Measurements from ENCODE around the gene LEFTY2. TPM values are rescaled to one million over a fixed set of nuclear protein-coding genes. Genes with fewer than 3 reads are reported as not detected.

The LEFTY2 gene, protein sequence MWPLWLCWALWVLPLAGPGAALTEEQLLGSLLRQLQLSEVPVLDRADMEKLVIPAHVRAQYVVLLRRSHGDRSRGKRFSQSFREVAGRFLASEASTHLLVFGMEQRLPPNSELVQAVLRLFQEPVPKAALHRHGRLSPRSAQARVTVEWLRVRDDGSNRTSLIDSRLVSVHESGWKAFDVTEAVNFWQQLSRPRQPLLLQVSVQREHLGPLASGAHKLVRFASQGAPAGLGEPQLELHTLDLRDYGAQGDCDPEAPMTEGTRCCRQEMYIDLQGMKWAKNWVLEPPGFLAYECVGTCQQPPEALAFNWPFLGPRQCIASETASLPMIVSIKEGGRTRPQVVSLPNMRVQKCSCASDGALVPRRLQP
- total RNA-seq (2013; cell fraction: nucleolus; rRNA removed) = not detected in 2 replicates
- total RNA-seq (2014; rRNA removed) = not detected in 2 replicates
- total RNA-seq (2014; rRNA removed; fragmentation: Illumina TruSeq; extraction: Trizol) = not detected in 2 replicates
- total RNA-seq (2021) = not detected in 2 replicates
- not detected for polyA plus RNA-seq (2011; ENCODE audit: low read depth)
- not detected in 2 replicates for polyA plus RNA-seq (2011; rRNA removed)
- polyA plus RNA-seq (2011; cell fraction: cytosol; rRNA removed) = not detected in 2 replicates
- not detected in 2 replicates for polyA plus RNA-seq (2011; cell fraction: nucleus; rRNA removed)
- not detected in 2 replicates for polyA plus RNA-seq (2012)
- not detected in 2 replicates for polyA plus RNA-seq (2014; fragmentation: Illumina TruSeq; extraction: Trizol)
- not detected for polyA plus RNA-seq (2014; fragmentation: Nextera tagmentation; extraction: Ambion mirVana)
- polyA plus RNA-seq (2014; rRNA removed) = not detected in 2 replicates
- polyA plus RNA-seq (2016; fragmentation: Nextera tagmentation; extraction: Ambion mirVana) = not detected
- polyA minus RNA-seq (2011; rRNA and poly(A)+ RNA removed) = not detected in 2 replicates
- not detected in 2 replicates for polyA minus RNA-seq (2011; cell fraction: cytosol; rRNA and poly(A)+ RNA removed)
- not detected in 2 replicates for polyA minus RNA-seq (2011; cell fraction: nucleus; rRNA and poly(A)+ RNA removed)
- Bru-seq, nascent RNA = not detected
- percentile 13 among the genes with signal in this experiment for BruChase-seq, experiment 1, labeled RNA remaining after a 6-hour chase
- percentile 13 among the genes with signal in this experiment for BruChase-seq, experiment 2, labeled RNA remaining after a 2-hour chase
- long read RNA-seq, experiment 1 = 0 reads
- long read RNA-seq, experiment 2 = 0 reads

DNA sequence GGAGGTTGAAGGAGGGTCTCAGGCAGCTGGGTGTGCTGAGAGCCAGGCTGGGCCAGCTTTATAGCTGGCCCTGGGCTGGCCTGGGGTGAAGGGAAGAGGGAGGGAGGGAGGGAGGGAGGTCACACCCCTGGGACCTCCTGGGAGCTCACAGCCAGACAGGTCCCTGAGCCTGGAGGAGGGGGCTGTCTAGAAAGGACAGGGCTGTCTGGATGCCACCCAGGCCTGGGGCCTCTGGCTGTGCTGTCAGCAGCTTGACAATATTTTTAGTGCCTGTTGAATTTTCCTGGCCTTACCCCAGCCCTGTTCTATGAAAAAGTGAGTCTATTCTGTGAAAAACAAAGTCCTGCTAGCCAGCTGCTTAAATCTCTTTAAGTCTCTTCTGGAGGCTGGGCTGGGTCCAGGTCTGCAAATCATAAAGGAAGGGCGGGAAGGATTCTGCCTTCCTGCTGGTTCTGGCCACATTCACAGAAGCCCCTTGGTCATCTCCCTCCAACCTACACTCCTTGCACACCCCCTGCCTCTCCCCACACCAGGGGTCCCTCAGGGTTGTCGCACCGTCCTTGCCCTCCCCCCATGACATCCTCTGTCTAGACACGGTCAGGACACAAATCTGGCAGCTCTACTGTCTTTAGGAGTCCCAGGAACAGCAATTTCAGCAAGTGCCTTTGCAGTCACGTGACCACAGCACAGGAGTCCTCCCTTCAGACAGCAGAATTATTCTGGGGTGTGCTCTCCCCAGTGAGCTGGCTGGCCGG is at the start of gene LEFTY2:
Gene LEFTY2 (minus strand): TSS at position 34 of the 755 bp plus-strand sequence. CDS start 80 bp downstream, outside the sequence.
- in situ Hi-C loops (cut with MboI) (no loop called here), intact Hi-C loops (cut with micrococcal nuclease; ENCODE audit: unreplicated experiment) (no loop called here)
- Histone ChIP-seq H3K9me3 (replicated peaks; ENCODE audit: control insufficient read depth, insufficient read depth, low read length) (no peaks in the 10 kb centered on the region), H4K20me1 (ENCODE audit: control insufficient read depth, insufficient read depth) (no peaks in the 10 kb centered on the region), H3K36me3 (ENCODE audit: control insufficient read depth in 2 of 2, insufficient read depth in 2 of 2, low read length in 1 of 2) (no peaks in the 10 kb centered on the region), H3K79me2 (ENCODE audit: control insufficient read depth, insufficient read depth, low read length) (no peaks in the 10 kb centered on the region), H2AFZ (ENCODE audit: control insufficient read depth, low read depth, low read length) (no peak within 1 kb of the TSS), H3K4me1 (ENCODE audit: control insufficient read depth, insufficient read depth, low read length) (peaks cover 24% of the 10 kb centered on the region), H3K4me2 (ENCODE audit: control insufficient read depth, insufficient read depth) (no peak within 1 kb of the TSS), H3K27ac (ENCODE audit: control insufficient read depth, insufficient read depth) (no peak within 1 kb of the TSS), H3K4me3 (no peak within 1 kb of the TSS), H3K9ac (ENCODE audit: control insufficient read depth, insufficient read depth, low read length) (no peak within 1 kb of the TSS), H3K27me3 (replicated peaks in 1 of 2; ENCODE audit: control insufficient read depth in 2 of 2, insufficient read depth in 2 of 2, low read length in 1 of 2) (no peaks in the 10 kb centered on the region)
- peak; percentile 84 for TF ChIP-seq RAD51 (IDR thresholded peaks at IDR 0.05)
- TF ChIP-seq, protein P1, sequence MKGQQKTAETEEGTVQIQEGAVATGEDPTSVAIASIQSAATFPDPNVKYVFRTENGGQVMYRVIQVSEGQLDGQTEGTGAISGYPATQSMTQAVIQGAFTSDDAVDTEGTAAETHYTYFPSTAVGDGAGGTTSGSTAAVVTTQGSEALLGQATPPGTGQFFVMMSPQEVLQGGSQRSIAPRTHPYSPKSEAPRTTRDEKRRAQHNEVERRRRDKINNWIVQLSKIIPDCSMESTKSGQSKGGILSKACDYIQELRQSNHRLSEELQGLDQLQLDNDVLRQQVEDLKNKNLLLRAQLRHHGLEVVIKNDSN (IDR thresholded peaks at IDR 0.05; ENCODE audit: borderline replicate concordance, extremely low read length, insufficient read depth, low read depth, low read length) = peak; percentile 52
- no peak for TF ChIP-seq SMARCA5 (IDR thresholded peaks at IDR 0.05)
- peak in 1 of 2 experiments; percentile 67; a peak in 2 of 4 replicates for TF ChIP-seq BHLHE40 (IDR thresholded peaks at IDR 0.05; ENCODE audit: borderline replicate concordance in 1 of 2, low read depth in 2 of 2, low read length in 1 of 2)
- no TSS peak for BruUV-seq (replicated peaks)
- ChIA-PET RAD21 (ENCODE audit: unreplicated experiment) (no interaction called here), SMC1A (ENCODE audit: uncharacterized antibody, unreplicated experiment) (no interaction called here), CTCF (interaction anchor here (1.5 kb wide), 1 partner anchor 46 kb away, joined by 3 read pairs; no protein-coding TSS in a partner anchor), POLR2A (no interaction called here)
- no peak for ATAC-seq
- 58% methylated on average over 6 of the region's 6 CpGs for WGBS (ENCODE audit: insufficient coverage, insufficient replicate concordance, low lambda C conversion rate, missing lambda C conversion rate)
- no peak for DNase-seq (ENCODE audit: low read depth, low spot score)
- FAIRE-seq = no peak
